HG02759 (cell line): ENCODE results near the gene RSPH4A.
"Not testable (repeated sequence)": the region's sequence is repeated elsewhere in the genome, so short reads cannot be mapped to it uniquely, and the experiment has no call there.

Experiments
- ATAC-seq: cut with Tn5 transposase; IDR thresholded peaks from one replicate; pipeline ENCODE4 v1.9.1; 2021; ENCODE audit warnings: mild to moderate bottlenecking, moderate library complexity; ENCODE audit not compliant: unreplicated experiment

RSPH4A gene

DNA sequence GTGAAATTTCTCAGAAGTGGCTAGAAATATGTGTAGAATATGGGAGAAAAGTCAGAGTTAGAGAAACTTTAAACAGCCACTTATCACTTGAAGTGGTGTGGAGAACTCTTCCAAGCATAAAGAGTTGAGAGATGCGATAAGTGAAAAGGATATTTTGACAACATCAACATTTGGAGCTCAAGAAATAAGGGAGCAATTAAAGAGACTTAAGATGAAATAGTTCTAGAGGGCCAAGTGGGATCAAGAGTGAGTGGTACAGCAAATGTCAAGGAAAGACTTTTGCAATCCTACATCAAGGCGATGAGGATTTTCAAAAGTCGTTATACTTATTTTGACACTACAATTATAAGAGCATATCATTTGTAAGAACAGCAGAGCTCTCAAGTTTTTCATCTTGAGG, 9.6 kb downstream of the RSPH4A start:
- ATAC-seq: no peak

DNA sequence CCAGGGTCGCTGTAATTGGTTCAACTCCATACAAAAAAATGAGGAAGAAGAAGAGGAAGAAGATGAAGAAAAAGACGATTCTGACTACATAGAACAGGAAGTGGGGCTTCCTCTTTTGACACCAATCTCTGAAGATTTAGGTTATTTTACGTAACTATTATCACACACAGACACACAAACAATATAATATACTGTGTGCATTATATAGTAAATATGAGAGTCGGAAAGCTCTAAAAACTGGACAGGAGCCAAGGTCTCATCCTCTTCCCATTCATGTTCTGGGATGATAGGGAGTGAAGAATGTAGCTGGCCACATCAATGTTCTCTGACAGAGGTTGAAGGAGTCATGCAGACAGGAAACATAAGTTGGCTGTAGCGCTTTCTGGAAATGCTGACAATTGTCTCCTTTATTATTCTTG, 13.3 kb downstream of the RSPH4A start:
- no peak for ATAC-seq

DNA sequence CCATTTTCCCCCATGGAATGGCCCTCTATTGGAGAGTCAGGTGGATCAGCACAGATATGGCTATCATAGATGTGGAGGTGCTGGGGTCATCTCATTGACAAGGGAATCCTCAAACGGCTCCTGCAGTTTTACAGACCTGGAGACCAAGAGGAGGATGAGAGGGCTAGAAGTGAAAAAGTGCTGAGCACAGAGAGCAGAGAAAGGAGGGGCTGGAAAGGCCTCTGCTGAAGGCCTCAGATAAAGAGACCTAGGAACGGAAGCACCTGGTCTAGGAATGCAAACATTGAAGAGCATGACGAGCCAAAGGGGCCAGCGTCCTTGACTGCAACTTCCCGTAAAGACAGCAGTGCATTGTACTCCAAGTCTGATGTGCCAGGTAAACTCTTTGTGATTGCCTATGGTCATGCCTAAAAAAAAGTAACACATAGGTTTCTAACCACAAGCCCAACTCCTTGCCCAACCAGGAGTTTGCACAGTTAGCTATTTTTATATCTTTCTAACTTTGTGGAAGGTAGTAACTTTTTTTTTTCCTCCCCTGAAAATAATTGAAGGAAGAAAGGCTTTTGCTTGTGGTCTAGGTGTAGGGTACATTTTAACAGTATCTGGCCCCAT, 15.2 kb downstream of the RSPH4A start:
- ATAC-seq: peak; percentile 66

DNA sequence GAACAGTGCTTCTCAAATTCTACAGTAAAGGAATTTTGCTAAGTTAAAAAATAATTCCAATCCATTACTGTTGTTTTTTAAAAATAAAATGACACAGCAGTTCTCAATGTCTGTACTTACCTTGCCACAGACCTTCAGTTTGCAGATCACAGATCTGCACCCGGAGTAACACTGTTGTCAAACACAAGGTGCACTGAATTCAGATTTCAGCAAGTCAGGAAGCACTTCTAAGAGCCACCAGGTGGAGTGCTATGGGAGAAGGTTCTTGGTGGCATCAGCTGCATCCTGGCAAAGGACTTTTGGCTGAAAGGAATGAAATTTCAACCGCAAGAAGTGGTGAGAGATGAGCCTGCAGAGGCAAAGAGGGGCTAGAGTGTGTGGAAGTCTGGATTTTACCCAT, 17.4 kb downstream of the RSPH4A start:
- peak; percentile 42 for ATAC-seq

DNA sequence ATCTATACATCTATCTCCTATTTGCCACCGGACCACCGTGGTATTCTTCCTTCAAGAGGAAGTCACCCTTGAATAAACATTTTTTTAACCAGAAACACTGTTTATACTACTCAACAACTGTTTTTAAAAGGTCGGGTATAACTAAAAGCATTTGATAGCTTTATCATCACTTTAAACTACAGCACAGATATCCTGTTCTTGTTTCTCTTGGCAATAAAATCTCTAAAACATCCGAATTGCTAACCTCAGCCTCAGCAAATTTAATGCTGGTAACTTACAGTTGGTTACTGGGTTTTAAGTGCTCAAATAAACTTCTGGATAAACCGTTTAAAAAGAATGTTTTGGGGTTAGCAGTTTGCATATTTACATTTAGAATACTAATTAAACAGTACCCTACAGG, 31.9 kb downstream of the RSPH4A start:
- no peak for ATAC-seq

DNA sequence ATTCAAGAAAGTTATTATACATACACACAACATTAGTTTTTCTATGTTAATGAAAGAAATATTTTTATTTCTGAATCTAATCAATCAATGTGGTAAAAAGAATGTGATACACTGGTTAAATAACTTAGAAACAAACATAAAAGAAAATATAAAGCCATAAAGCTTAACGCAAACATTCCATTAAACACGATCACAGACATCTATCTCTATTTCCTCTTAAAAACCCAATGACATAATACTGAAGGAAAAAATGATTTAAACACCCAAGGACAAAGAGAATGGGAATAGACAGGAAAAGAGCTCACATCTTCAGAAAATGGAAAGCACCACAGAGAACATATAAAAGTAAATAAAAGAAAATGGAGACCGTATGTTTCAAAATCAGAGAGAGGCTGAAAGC, 32.9 kb downstream of the RSPH4A start:
- no peak for ATAC-seq

DNA sequence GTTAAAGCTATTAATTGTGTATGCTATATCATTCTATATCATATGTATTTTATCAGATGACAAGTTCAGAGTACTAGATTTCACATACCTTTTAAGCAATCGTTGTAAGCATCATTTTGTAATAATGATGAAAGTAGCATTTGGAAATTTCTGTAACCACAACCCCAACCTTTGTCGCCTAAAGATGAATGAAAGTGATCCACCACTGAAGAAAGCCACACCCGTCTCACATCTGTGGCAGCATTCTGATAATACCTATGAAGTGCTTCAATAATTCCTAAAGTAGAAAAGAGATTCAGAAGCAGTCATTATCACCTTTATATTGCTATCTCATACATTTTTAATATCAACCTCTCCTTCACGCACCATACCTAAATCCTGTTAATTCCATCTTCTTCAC, 35.6 kb downstream of the RSPH4A start:
- no peak for ATAC-seq

DNA sequence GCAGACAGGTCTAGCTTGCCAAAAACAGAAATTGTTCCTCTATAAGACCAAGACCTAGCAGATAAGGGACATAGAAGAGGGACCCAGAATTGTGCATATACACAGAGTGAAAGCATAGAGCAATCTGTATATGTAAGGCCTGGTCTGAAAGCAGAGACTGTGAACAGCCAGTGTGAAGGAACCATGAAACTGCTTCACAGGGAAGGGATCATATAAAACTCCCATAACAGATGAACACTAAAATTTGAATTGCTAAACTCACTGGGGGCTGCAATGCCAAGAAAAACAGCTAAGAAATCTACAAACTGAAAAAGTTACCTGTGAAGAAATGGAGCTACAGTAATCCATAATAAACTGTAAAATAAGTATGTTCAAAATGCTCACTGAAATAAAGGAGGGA, 45.3 kb downstream of the RSPH4A start:
- no peak for ATAC-seq

DNA sequence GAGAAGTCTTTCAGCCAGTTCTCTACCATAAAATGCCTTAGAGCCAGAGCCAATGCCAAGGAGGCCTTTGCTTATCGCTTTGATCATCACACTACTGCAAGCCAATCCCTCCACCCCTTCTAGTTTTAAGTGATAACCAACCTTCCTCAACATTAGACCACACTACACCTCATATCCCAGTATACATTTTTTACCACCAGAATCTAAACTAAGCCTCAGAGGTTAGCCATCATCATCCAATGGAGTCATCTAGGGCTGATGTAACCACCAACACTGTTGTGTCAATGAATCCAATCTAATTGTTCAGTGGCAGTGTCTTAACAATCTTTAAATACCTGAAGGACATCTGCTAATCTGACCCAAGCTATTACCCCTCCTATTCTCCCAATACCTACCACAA, 45.9 kb downstream of the RSPH4A start:
- ATAC-seq: no peak

DNA sequence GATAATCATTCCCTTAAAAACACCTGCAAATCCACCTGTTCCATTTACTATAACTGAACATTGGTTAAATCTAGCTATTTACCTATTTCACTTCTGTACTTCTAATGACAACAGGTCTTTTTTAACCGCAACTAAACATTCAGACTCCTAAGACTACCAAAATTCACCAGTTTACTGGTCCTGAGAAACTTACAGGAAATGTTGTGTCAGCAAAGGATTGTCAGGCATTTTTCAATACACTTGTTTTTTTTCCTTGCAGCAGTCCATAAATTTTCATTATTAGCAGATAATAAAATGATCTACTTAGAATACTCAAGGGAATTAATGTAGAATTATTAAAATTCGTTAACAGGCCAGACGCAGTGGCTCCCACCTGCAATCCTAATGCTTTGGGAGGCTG, 47.0 kb downstream of the RSPH4A start:
- ATAC-seq: no peak

DNA sequence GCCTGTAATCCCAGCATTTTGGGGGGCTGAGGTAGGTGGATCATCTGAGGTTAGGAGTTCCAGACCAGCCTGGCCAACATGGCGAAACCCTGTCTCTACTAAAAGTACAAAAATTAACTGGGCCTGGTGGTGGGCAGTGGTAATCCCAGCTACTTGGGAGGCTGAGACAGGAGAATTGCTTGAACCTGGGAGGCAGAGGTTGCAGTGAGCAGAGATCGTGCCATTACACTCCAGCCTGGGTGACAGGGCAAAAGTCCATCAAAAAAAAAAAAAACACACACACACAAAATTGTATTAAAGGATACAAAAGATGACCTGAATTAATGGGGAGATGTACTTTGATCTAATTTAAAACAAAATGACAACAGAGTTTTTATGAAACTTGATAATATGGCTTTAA, 47.9 kb downstream of the RSPH4A start:
- ATAC-seq: not testable (repeated sequence)

DNA sequence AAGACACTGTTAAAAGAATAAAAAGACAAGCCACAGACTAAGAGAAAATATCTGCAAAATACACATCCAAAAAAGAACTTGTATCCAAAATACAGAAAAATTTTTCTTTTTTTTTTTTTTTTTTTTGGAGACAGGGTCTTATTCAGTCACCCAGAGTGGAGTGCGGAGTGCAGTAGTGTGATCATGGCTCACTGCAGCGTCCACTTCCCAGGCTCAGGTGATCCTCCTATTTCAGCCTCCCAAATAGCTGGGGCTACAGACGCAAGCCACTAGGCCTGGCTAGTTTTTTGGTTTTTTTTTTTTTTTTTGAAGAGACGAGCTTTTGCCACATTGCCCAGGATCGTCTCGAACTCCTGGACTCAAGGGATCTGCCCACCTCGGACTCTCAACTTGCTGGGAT, 49.2 kb downstream of the RSPH4A start:
- no peak for ATAC-seq

DNA sequence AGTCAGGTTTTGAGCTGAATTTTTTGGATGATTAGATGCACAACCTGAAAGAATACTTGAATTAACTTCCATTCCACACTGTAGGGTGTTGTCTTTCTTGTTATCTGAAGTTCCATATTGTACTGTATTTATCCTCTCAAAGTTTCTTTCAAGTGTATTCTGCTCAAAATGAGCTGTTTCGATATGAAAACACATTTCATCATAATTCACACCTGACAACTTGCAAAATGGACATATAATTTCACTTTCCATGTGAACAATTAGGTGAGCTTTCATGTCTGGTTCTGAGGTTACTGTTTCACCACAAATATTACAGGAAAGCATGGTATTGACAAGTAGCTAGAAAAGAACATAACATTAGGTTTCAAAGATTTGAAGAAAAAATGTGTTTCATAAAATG, 50.6 kb downstream of the RSPH4A start:
- peak; percentile 31 for ATAC-seq

DNA sequence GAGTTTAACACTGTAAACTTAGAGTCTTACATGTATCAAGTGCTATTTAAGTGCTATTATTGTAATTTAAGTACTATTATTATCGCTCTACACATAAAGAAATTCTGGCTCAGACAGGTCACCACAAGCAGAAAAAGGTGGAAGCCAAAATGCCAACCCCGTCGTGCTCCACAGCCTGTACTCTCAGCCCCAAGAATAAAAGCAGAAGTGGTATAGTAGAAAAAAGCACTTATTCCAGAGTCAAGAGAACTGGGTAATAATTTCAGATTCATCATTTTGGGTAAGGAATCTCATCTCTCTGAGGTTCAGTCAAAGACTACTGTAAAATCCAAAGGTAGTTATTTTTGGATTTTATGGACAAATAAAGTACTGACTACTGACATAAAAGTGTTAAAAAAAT, 51.3 kb downstream of the RSPH4A start:
- ATAC-seq: no peak

DNA sequence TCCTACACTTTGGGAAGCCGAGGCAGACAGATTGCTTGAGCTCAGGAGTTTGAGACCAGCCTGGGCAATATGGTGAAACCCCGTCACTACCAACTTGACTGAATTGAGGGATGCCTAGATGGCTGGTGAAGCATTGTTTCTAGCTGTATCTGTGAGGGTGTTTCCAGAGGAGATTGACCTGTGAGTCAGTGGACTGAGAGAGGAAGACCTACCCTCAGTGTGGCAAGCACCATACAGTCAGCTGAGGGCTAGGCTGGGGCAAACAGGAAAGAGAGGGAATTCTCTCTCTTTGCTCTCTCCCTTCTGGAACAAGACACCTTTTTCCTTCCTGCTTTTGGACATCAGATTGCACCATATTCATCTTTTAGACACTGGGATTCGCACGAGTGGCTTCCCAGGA, 56.0 kb downstream of the RSPH4A start:
- ATAC-seq: no peak

DNA sequence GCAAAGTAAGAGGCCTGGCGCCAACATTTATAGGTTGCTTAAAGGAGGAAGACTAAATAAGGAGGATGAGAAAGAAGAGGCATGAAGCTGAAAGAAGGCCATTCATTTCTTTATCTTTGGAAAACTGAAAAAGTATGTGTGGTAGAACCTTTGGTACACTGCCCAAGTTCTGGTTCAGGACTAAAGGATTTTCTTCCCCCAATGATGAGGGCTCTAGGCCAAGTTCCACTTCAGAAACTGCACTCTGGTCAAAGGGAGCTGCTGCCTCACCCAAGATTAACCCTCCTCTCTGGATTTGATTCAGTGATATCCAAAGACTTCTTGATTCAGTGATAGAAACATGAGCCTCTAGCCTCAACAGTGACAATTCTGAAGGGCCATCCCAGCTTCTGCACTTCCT, 59.7 kb downstream of the RSPH4A start:
- ATAC-seq: no peak

DNA sequence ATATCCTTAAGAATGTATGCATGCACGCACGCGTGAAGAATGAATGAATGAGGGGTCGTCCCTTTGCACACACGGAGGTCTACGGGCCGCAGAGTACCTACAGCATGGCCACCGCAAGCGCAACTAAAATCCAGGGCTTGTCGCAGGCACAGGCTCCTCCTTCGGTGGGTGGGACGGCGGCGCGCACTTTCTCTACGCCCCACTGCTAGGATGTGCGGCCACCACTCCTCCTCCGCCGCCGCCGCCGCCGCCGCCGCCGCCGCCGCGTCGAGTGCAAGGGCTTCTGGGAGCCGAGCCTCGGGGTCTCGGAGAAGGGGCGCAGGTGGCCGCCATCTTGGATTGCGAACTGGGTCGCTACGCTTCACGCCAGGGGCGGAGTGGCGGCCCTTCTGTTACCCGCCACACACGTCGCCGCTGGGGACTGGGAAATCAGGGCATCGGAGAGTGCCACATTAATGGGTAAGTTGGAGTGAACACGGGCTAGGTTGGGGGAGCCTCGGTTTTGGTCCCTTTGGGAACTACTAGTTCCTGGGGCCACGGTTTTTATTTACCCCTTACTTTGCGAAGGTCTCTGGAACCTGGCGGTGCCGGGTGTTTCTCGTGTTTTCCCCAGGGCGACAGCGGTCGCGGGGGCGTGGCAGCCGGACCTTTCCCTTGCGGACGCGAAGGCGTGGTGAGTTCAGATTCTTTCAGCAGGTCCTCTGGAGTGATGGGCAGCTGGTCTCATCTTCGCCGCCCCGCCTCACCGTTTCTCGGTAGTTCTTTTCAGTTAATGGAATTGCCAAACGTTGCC, 64.8 kb downstream of the RSPH4A start, which contains the start of gene KPNA5:
Gene KPNA5 (plus strand): TSS at position 332 of the 793 bp plus-strand sequence. CDS start 124 bp downstream, at position 456.
- peak; percentile 95 for ATAC-seq

DNA sequence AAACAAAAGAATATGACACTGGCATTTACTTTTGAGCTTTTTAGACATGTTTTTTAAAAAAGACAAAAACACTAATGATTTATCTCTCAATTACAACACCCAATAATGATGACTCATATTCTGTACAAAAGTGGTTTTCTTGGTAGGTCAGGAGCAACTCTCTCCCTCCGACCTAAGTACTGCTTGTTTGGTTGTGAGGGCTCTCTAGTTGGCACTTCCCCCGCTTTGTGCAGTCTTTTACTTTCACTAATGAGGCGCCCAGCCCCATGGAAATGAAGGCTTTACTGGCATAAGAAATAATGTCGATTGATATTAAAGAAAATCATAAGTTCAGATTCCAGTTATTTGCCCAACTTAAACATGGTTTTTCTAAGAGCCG, 66.0 kb downstream of the RSPH4A start:
- ATAC-seq: peak; percentile 21
